Activated CD8-positive, alpha-beta memory T cell treated with anti-CD3 and anti-CD28 coated beads, Interleukin-2, amount 10 ng/mL, durations not matched to agents 7 days and 5 days (primary cell): ENCODE measurements around the gene FOXP2. TPM values are rescaled to one million over a fixed set of nuclear protein-coding genes. Genes with fewer than 3 reads are reported as not detected.
"Not testable (repeated sequence)": the region's sequence is repeated elsewhere in the genome, so short reads cannot be mapped to it uniquely, and the experiment has no call there.

ENCODE experiments used
- ATAC-seq: fragments of 150-1000 bp; cut with Tn5 transposase; one replicate; pipeline ENCODE4 v1.10.0; 2021; ENCODE audit warnings: moderate library complexity
- CTCF ChIA-PET: fragments of 350-600 bp; sonication (Branson Sonifier 250); formaldehyde crosslinking; loops from one replicate; lab custom pipeline; 2021; ENCODE audit warnings: antibody characterized with exemption; lab: Charles Lee
- DNase-seq: peaks from one replicate; pipeline ENCODE4 v3.0.0-alpha.2; 2020
- H3K27ac Mint-ChIP-seq: one replicate; pipeline ENCODE4 v1.8.0; 2021; ENCODE audit warnings: mild to moderate bottlenecking, mixed read lengths
- H3K27me3 Mint-ChIP-seq: one replicate; pipeline ENCODE4 v1.8.0; 2021; ENCODE audit warnings: mixed read lengths
- H3K36me3 Mint-ChIP-seq: one replicate; pipeline ENCODE4 v1.8.0; 2021; ENCODE audit warnings: mild to moderate bottlenecking, mixed read lengths
- H3K4me1 Mint-ChIP-seq: one replicate; pipeline ENCODE4 v1.8.0; 2021; ENCODE audit warnings: mixed read lengths
- H3K4me3 Mint-ChIP-seq: one replicate; pipeline ENCODE4 v1.8.0; 2021; ENCODE audit warnings: mild to moderate bottlenecking, moderate library complexity, mixed read lengths
- H3K9me3 Mint-ChIP-seq: one replicate; pipeline ENCODE4 v1.8.0; 2022; ENCODE audit warnings: low read depth, mixed read lengths
- total RNA-seq, 2 experiments: library from RNA; stranded (reverse); gene quantifications; one replicate each; pipeline ENCODE4 v1.2.3, GENCODE V29; 2021

FOXP2 gene
- total RNA-seq, 2 experiments from 2014 or later: 0.28 TPM; not detected in 1

DNA sequence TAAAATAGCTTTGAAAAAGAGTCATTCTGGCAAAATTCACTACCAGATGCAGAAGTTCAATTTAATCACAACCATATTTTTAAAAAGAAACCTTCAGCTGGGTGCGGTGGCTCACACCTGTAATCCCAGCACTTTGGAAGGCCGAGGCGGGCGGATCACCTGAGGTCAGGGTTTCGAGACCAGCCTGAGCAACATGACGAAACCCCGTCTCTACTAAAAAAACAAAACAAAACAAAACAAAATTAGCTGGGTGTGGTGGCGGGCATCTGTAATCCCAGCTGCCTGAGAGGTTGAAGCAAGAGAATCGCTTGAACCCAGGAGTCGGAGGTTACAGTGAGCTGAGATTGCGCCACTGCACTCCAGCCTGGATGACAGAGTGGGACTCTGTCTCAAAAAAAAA is 194.2 kb downstream of the FOXP2 start:
- H3K27ac Mint-ChIP-seq, H3K9me3 Mint-ChIP-seq, H3K4me3 Mint-ChIP-seq, CTCF ChIA-PET, H3K4me1 Mint-ChIP-seq, ATAC-seq, H3K27me3 Mint-ChIP-seq, DNase-seq, H3K36me3 Mint-ChIP-seq: not testable (repeated sequence)

DNA sequence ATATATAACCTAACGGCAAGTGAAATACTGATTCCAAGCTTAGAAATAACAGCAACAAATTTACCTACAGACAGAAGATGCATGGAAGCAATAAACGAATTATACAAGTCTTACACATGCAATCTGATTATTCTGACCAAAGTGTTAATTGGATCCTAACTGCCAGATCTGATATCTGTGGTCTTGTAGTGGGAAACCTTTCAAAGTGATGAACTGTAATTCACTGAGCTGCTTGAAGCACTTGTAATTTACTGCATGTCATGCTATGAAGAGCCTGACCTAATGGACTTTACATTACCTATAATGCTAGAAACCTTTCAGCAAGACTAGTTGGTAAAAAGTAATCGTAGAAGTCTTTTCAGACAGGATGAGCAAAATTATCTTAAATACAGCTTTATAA is 205.6 kb downstream of the FOXP2 start:
- ATAC-seq (no peak), DNase-seq (no peak)
- Mint-ChIP-seq H3K4me3 (no peak overlapping the region), H3K4me1 (no peaks in the 10 kb centered on the region), H3K36me3 (no peaks in the 10 kb centered on the region), H3K9me3 (no peaks in the 10 kb centered on the region), H3K27me3 (peaks cover 10% of the 10 kb centered on the region), H3K27ac (no peak overlapping the region)
- CTCF ChIA-PET: no interaction called here

DNA sequence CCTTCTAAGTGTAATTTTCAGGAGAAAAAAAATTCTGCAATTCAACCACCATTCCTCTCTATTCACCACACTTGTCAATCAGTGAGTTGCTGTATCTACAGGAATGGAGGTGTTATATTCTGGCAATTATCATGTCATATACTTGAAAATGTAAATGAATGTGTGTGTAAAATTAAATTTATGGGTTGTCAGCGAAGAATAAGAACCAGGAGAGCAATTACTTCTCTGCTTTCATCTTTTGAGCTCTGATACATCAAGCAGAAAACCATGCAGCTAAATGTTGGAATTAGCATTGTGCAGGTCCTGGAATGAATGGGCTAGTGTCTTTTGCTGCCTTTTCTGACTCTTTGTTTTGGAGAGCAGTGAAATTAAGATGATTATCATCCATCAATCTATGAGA is 207.6 kb downstream of the FOXP2 start:
- H3K36me3 Mint-ChIP-seq: no peaks in the 10 kb centered on the region
- no peak for ATAC-seq
- H3K9me3 Mint-ChIP-seq: no peaks in the 10 kb centered on the region
- H3K4me1 Mint-ChIP-seq: no peaks in the 10 kb centered on the region
- no peak overlapping the region for H3K27ac Mint-ChIP-seq
- CTCF ChIA-PET: no interaction called here
- no peak overlapping the region for H3K4me3 Mint-ChIP-seq
- no peak for DNase-seq
- H3K27me3 Mint-ChIP-seq: peaks cover 10% of the 10 kb centered on the region

DNA sequence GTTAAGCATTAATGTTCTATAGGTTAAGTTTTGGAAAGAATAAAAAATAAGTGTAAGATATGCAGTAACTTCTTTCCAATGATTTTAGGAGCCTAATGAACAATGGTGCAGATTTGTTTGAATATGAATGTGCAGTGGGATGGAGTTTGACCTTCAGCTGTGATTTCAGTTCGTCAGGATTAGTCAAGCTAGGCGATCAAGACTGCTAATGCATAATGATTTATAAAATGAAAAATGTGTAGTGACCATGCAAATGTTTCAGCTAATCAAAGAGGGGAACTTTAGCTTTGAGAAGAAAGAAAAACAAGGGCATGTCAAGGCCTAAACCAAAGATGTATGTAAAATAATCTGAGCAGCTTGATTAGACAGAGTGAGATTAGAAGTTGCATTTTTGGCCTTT is 208.5 kb downstream of the FOXP2 start:
- Mint-ChIP-seq H3K27ac (no peak overlapping the region), H3K9me3 (no peaks in the 10 kb centered on the region), H3K27me3 (peaks cover 10% of the 10 kb centered on the region), H3K36me3 (no peaks in the 10 kb centered on the region), H3K4me3 (no peak overlapping the region), H3K4me1 (no peaks in the 10 kb centered on the region)
- DNase-seq (no peak), ATAC-seq (no peak)
- CTCF ChIA-PET: no interaction called here

DNA sequence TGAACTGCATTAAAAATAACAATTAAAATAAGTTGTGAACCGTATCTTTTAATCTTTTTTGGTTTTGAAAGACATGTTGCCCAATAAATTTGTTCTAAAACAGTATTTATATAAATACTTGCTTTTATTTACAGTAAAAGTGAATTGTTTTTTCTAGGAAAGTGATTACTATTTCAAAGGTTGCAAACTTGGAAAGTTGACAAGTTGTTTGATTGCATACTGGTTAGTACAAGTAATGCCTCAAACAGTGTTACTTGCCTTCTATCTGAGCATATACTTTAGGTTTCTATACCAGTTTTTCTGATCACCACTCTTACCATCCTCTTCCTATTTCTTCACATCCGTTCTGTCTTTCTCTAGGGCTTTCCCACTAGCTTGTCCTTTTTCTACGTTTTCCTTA is 212.6 kb downstream of the FOXP2 start:
- no peaks in the 10 kb centered on the region for H3K9me3 Mint-ChIP-seq
- CTCF ChIA-PET: no interaction called here
- no peak overlapping the region for H3K27ac Mint-ChIP-seq
- no peak overlapping the region for H3K4me3 Mint-ChIP-seq
- H3K36me3 Mint-ChIP-seq: no peaks in the 10 kb centered on the region
- H3K27me3 Mint-ChIP-seq: peaks cover 2% of the 10 kb centered on the region
- no peak for DNase-seq
- ATAC-seq: no peak
- no peaks in the 10 kb centered on the region for H3K4me1 Mint-ChIP-seq

DNA sequence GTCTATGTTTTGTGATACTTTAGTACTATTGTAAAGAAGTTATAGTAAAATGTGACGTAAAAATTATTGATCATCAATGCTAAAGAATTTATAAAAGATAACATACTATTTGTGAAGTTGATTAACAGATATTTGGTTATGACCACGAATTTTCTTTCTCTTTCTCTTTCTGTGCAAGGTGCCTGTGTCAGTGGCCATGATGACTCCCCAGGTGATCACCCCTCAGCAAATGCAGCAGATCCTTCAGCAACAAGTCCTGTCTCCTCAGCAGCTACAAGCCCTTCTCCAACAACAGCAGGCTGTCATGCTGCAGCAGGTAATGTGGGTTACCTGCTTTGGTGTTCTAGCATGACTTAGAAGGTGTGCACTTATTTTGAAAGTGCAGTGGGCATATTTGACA is 213.7 kb downstream of the FOXP2 start:
- no peaks in the 10 kb centered on the region for H3K27me3 Mint-ChIP-seq
- H3K36me3 Mint-ChIP-seq: no peaks in the 10 kb centered on the region
- H3K27ac Mint-ChIP-seq: no peak overlapping the region
- CTCF ChIA-PET: no interaction called here
- DNase-seq (no peak), ATAC-seq (no peak)
- no peak overlapping the region for H3K4me3 Mint-ChIP-seq
- no peaks in the 10 kb centered on the region for H3K9me3 Mint-ChIP-seq
- H3K4me1 Mint-ChIP-seq: no peaks in the 10 kb centered on the region

DNA sequence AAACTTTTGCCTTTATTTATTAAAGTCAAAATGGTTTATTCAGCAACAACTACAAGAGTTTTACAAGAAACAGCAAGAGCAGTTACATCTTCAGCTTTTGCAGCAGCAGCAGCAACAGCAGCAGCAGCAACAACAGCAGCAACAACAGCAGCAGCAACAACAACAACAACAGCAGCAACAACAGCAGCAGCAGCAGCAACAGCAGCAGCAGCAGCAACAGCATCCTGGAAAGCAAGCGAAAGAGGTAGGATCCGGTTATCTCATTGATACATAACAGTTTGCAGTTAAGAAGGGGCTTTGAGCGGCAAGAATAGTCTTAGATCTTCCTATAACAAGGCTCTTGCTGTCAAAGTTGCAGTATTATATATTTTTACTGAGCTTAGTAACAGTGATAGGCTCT is 215.1 kb downstream of the FOXP2 start:
- CTCF ChIA-PET: no interaction called here
- H3K4me1 Mint-ChIP-seq: no peaks in the 10 kb centered on the region

DNA sequence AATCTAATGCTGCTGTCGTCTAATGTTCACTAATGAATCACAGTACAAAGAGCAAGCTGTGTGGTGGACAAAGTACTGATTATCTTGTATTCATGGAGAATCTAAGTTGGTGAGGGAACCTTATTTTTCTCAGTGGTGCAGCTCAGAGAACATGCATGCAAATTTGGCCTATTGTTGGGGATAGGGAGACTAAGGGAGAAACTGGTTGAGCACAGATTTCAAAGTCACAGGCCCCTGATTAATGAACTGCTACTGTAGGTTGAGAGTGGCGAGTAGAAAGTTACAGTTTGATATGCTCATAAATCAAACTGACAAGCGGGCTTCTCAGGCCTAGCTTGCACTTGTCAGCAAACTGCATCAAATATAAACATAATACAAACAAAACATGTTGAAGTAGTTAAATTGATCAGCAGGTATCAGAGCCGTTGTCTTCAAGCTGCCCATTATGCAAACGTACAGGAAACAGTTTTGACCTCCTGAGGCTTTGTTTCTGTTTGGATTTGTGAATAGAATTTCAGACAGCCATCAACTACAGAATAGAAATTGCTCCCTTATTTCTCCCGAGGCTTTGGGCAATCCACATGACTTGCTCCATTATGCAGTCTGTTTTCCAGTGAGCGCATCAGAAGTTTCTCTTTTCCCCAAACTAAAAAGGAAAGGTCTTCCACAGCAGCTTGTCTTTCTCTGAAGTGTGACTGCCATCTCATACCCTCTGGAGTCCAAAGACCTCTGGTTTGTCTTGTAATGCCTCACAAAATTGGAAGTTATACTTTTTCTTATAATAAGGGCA is 215.8 kb downstream of the FOXP2 start:
- H3K27me3 Mint-ChIP-seq: no peaks in the 10 kb centered on the region
- no peak for DNase-seq
- H3K4me1 Mint-ChIP-seq: no peaks in the 10 kb centered on the region
- no peak overlapping the region for H3K27ac Mint-ChIP-seq
- H3K9me3 Mint-ChIP-seq: no peaks in the 10 kb centered on the region
- H3K4me3 Mint-ChIP-seq: no peak overlapping the region
- ATAC-seq: no peak
- H3K36me3 Mint-ChIP-seq: no peaks in the 10 kb centered on the region
- CTCF ChIA-PET: no interaction called here

More for the DNA sequence above, 215.1 kb downstream of the FOXP2 start:
- ATAC-seq (no peak), DNase-seq (no peak)
- H3K27me3 Mint-ChIP-seq: no peaks in the 10 kb centered on the region
- no peak overlapping the region for H3K4me3 Mint-ChIP-seq
- H3K36me3 Mint-ChIP-seq: no peaks in the 10 kb centered on the region
- H3K27ac Mint-ChIP-seq: no peak overlapping the region
- H3K9me3 Mint-ChIP-seq: no peaks in the 10 kb centered on the region

DNA sequence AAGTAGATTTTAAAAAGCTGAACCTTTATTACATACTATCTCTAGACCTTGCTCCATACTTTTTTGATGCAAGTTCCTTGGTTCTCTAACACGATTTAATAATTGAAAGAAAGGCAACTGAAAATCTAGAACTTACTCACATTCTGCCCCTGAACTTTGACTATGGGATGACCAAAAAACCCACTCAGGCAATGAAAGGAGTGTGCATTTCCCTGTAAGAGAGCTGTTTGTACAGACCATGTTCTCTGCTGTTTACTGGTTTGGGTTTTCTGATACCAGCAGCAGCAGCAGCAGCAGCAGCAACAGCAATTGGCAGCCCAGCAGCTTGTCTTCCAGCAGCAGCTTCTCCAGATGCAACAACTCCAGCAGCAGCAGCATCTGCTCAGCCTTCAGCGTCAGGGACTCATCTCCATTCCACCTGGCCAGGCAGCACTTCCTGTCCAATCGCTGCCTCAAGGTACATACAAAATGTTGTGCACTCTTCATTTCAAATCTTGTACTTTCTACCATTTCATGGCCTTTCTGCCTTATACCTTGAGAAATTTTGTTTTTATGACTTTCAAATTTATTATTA is 216.7 kb downstream of the FOXP2 start:
- H3K4me1 Mint-ChIP-seq: no peaks in the 10 kb centered on the region
- H3K4me3 Mint-ChIP-seq: no peak overlapping the region
- ATAC-seq (no peak), DNase-seq (no peak)
- no peak overlapping the region for H3K27ac Mint-ChIP-seq
- no peaks in the 10 kb centered on the region for H3K9me3 Mint-ChIP-seq
- CTCF ChIA-PET: no interaction called here
- no peaks in the 10 kb centered on the region for H3K27me3 Mint-ChIP-seq
- H3K36me3 Mint-ChIP-seq: no peaks in the 10 kb centered on the region

DNA sequence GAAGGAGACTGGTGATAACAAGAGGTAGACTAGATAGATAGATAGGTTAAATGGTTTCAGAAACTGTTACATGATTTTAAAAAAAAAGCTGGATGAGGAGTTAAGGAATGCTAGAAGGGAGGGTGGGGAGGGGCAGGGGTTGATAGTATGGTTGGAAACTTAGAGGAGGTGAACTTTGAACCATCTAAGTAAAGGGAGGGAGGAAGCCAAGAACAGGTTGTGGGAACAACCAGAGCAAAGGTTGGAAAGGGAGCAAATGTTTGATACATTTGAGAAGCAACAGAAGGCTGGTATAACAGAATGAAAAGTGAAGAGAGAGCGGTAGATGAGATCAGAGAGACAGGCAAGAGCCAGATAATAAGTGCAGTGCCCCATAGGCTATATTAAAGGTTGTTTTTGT is 224.8 kb downstream of the FOXP2 start:
- CTCF ChIA-PET: no interaction called here

DNA sequence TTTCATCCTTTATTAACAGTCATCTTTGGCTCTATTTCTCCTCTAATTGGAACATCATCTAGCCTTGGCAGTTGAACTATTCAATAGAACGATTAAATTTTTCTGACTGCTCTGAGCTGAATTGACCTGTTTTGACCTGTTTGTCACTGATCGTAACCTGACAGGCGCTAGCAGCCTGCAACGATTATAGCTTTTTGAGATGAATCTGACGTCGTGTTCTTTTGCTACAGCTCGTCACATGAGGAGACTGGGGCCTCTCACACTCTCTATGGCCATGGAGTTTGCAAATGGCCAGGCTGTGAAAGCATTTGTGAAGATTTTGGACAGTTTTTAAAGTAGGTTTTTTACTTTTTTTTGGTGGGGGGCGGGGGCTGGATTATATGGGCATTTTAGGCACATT is 229.8 kb downstream of the FOXP2 start:
- Mint-ChIP-seq H3K4me3 (no peak overlapping the region), H3K27me3 (no peaks in the 10 kb centered on the region), H3K27ac (no peak overlapping the region), H3K36me3 (no peaks in the 10 kb centered on the region), H3K4me1 (no peaks in the 10 kb centered on the region), H3K9me3 (no peaks in the 10 kb centered on the region)
- ATAC-seq (no peak), DNase-seq (no peak)
- CTCF ChIA-PET: no interaction called here

More for the DNA sequence above, 224.8 kb downstream of the FOXP2 start:
- no peaks in the 10 kb centered on the region for H3K4me1 Mint-ChIP-seq
- no peak overlapping the region for H3K4me3 Mint-ChIP-seq
- DNase-seq: no peak
- no peaks in the 10 kb centered on the region for H3K27me3 Mint-ChIP-seq
- no peaks in the 10 kb centered on the region for H3K9me3 Mint-ChIP-seq
- no peak for ATAC-seq
- H3K27ac Mint-ChIP-seq: no peak overlapping the region
- no peaks in the 10 kb centered on the region for H3K36me3 Mint-ChIP-seq

DNA sequence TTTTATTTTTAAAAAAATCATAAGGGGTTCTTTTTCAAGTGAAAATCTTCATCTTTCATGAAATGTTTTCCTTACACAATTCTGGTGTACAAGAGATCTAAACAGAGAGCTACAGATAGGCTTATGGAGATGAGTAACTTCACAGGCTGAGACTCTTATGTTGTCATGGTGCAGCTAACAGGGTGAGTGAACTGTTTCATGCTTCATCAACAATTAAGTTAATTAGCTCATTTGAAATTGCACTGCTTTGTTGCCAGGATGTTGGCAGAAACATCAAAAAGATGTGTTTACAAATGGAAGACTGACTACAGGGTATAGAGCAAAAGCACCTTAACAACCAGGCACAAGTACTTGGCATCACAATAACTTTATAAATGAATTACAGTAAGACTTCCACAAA is 230.8 kb downstream of the FOXP2 start:
- Mint-ChIP-seq H3K36me3 (no peaks in the 10 kb centered on the region), H3K27me3 (no peaks in the 10 kb centered on the region), H3K27ac (no peak overlapping the region), H3K4me1 (no peaks in the 10 kb centered on the region), H3K9me3 (no peaks in the 10 kb centered on the region), H3K4me3 (no peak overlapping the region)
- DNase-seq (no peak), ATAC-seq (no peak)
- CTCF ChIA-PET: interaction anchor here (0.6 kb wide), 1 partner anchor 457 kb away, joined by 3 read pairs; no protein-coding TSS in a partner anchor

DNA sequence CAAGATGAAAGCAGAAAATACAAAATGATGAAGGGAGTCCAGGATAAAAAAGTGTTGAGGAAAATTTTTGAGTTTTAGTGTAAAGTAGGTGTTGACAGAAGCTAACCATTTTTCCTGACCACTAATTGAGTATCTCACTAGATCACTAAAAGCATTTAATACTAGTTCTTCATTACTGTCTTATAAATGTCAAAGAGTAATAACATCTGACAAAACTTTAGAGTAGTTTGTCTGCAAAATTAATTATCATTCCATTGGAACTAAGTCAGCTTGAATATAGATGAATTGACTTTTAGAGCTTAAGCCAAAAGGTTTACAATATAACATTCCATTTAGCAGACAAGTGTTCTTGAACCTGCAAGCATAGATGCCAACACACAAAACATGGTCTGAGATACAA is 232.9 kb downstream of the FOXP2 start:
- Mint-ChIP-seq H3K27ac (no peak overlapping the region), H3K27me3 (peaks cover 3% of the 10 kb centered on the region), H3K4me3 (no peak overlapping the region), H3K36me3 (no peaks in the 10 kb centered on the region), H3K9me3 (no peaks in the 10 kb centered on the region), H3K4me1 (no peaks in the 10 kb centered on the region)
- CTCF ChIA-PET: no interaction called here
- ATAC-seq: no peak
- no peak for DNase-seq

DNA sequence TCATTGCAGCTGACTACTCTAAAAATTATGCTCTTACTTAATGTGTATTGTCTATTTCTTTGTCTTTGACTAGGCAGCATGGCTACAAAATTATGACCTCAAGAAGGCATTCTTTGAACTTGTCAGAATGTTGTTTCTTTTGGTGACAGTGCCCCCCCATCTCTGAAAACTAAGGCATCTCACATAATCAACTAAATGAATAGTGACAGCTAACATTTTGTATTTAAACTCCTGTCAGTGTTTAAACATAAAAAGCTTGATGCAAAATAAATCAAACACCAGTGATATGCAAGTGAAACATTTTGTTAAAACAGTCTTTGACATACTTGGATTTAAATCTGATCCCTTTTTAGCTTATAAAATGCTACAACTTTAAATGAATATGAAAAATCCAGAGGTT is 233.5 kb downstream of the FOXP2 start:
- no peak for DNase-seq
- ATAC-seq: no peak
- Mint-ChIP-seq H3K36me3 (no peaks in the 10 kb centered on the region), H3K4me1 (no peaks in the 10 kb centered on the region), H3K27me3 (peaks cover 3% of the 10 kb centered on the region), H3K9me3 (no peaks in the 10 kb centered on the region), H3K4me3 (no peak overlapping the region), H3K27ac (no peak overlapping the region)
- CTCF ChIA-PET: no interaction called here
